ENCODE data around the gene AKAP11. TPM values are rescaled to one million over a fixed set of nuclear protein-coding genes. Genes with fewer than 3 reads are reported as not detected.

AKAP11 gene
- total and polyA plus RNA-seq, 9 of the 15 experiments (the other 6 are each of a cell fraction or from before 2014, with no cell fraction given), result 2.2 to 31.3 (median 10.9) TPM

DNA sequence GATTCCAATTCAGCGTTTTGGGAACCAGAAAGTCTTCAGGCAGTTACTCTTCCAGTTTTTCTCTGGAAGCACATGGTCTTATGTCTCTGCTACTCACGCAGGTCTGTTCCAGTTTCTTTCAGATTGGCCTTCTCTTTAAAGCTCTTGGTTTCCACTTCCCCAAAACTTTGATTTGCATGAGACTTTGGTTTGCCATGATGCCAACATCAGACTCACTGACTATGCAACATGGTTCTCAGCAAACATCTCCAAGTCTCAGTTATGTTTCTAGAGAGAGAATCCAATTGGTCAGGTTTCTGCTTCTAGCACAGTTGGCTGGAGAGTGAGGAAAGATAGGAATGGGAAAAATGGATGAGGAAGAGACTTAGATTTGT is 3.1 kb downstream of the AKAP11 start (continued):
- TF ChIP-seq, protein P1, sequence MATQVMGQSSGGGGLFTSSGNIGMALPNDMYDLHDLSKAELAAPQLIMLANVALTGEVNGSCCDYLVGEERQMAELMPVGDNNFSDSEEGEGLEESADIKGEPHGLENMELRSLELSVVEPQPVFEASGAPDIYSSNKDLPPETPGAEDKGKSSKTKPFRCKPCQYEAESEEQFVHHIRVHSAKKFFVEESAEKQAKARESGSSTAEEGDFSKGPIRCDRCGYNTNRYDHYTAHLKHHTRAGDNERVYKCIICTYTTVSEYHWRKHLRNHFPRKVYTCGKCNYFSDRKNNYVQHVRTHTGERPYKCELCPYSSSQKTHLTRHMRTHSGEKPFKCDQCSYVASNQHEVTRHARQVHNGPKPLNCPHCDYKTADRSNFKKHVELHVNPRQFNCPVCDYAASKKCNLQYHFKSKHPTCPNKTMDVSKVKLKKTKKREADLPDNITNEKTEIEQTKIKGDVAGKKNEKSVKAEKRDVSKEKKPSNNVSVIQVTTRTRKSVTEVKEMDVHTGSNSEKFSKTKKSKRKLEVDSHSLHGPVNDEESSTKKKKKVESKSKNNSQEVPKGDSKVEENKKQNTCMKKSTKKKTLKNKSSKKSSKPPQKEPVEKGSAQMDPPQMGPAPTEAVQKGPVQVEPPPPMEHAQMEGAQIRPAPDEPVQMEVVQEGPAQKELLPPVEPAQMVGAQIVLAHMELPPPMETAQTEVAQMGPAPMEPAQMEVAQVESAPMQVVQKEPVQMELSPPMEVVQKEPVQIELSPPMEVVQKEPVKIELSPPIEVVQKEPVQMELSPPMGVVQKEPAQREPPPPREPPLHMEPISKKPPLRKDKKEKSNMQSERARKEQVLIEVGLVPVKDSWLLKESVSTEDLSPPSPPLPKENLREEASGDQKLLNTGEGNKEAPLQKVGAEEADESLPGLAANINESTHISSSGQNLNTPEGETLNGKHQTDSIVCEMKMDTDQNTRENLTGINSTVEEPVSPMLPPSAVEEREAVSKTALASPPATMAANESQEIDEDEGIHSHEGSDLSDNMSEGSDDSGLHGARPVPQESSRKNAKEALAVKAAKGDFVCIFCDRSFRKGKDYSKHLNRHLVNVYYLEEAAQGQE (IDR thresholded peaks at IDR 0.05; ENCODE audit: borderline replicate concordance), result peak; percentile 53
- TF ChIP-seq, protein P1 (CRISPR knock-in tag; IDR thresholded peaks at IDR 0.05; ENCODE audit: low read depth), result no peak
- TF ChIP-seq CBX5 (IDR thresholded peaks at IDR 0.05; ENCODE audit: borderline replicate concordance, low read depth), result no peak
- TF ChIP-seq ZNF444 (CRISPR knock-in tag; IDR thresholded peaks at IDR 0.05), result no peak

All from K562 (cell line).